K562 (cell line): ENCODE data around the gene CEP162. TPM values are rescaled to one million over a fixed set of nuclear protein-coding genes. Genes with fewer than 3 reads are reported as not detected.
A peak's percentile ranks its signal among the peaks of the same experiment; 100 is the strongest.

Source experiments
- CCNT2 ChIP-seq: IDR thresholded peaks from 2 replicates; pipeline ENCODE4 v1.6.1; 2011; ENCODE audit warnings: borderline replicate concordance, low read depth, mild to moderate bottlenecking, moderate library complexity, mixed read lengths, low read length; ENCODE audit not compliant: insufficient read length; ENCODE audit errors: extremely low read depth
- DMBX1 ChIP-seq: fragments of 250-450 bp; sonication (Bioruptor Pico); IDR thresholded peaks from 2 replicates; pipeline ENCODE4 v1.8.0; 2022; ENCODE audit warnings: inconsistent platforms, mild to moderate bottlenecking, moderate library complexity, borderline replicate concordance
- ETS2 ChIP-seq: IDR thresholded peaks from 2 replicates; pipeline ENCODE4 v1.6.1; 2016; ENCODE audit warnings: borderline replicate concordance, missing genetic modification characterization, mild to moderate bottlenecking, moderate library complexity, missing compliant biosample characterization; ENCODE audit not compliant: poor library complexity, severe bottlenecking
- ETV1 ChIP-seq: fragments of 450-650 bp; conservative IDR thresholded peaks from 2 replicates; pipeline ENCODE4 v1.6.1; 2016; ENCODE audit warnings: missing genetic modification characterization, control low read depth, low read depth, missing compliant biosample characterization
- FOS ChIP-seq: IDR thresholded peaks from 3 replicates; pipeline ENCODE4 v1.6.1; 2011; ENCODE audit not compliant: insufficient read length; ENCODE audit errors: extremely low read depth
- GABPB1 ChIP-seq: sonication (generic); formaldehyde crosslinking; IDR thresholded peaks from 2 replicates; pipeline ENCODE4 v1.8.0; 2022; ENCODE audit warnings: mild to moderate bottlenecking, missing genetic modification reagents
- HDAC8 ChIP-seq: fragments of 450-650 bp; IDR thresholded peaks from 2 replicates; pipeline ENCODE4 v1.6.1; 2016; ENCODE audit warnings: mild to moderate bottlenecking, missing genetic modification characterization, moderate library complexity, missing compliant biosample characterization
- KDM1A ChIP-seq, 2 experiments: fragments of 450-650 bp; IDR thresholded peaks; 2 replicates each; pipeline ENCODE4 v1.6.1; 2016; ENCODE audit warnings: mild to moderate bottlenecking in 2 of 2
- NCOA1 ChIP-seq: fragments of 450-650 bp; IDR thresholded peaks from 2 replicates; pipeline ENCODE4 v1.6.1; 2016; ENCODE audit warnings: low read depth
- NCOA2 ChIP-seq, 2 experiments: fragments of 450-650 bp; IDR thresholded peaks; 2 replicates each; pipeline ENCODE4 v1.6.1; 2018; ENCODE audit warnings: mild to moderate bottlenecking in 2 of 2, moderate library complexity in 1 of 2; ENCODE audit not compliant: partially characterized antibody in 2 of 2
- POLR2G ChIP-seq: fragments of 200-400 bp; formaldehyde crosslinking; IDR thresholded peaks from 2 replicates; pipeline ENCODE4 v1.6.1; 2017; ENCODE audit warnings: low read depth, mild to moderate bottlenecking, antibody characterized with exemption, low read length, moderate library complexity
- POU5F1 ChIP-seq: fragments of 150-350 bp; IDR thresholded peaks from 2 replicates; pipeline ENCODE4 v1.6.1; 2014; ENCODE audit warnings: borderline replicate concordance, low read length, low read depth, mild to moderate bottlenecking; ENCODE audit not compliant: partially characterized antibody
- PTBP1 ChIP-seq: fragments of 200-400 bp; formaldehyde crosslinking; IDR thresholded peaks from 2 replicates; pipeline ENCODE4 v1.6.1; 2017; ENCODE audit warnings: low read depth, low read length
- SMARCB1 ChIP-seq: IDR thresholded peaks from 2 replicates; pipeline ENCODE4 v1.6.1; 2011; ENCODE audit warnings: improper control_type of control experiment, low read depth; ENCODE audit not compliant: insufficient read length
- STAT5A ChIP-seq: IDR thresholded peaks from 2 replicates; pipeline ENCODE4 v1.6.1; 2012; ENCODE audit warnings: low read length, inconsistent platforms, borderline replicate concordance
- TCF7 ChIP-seq: sonication (generic); IDR thresholded peaks from 2 replicates; pipeline ENCODE4 v1.6.1; 2016; ENCODE audit warnings: antibody characterized with exemption, borderline replicate concordance
- TEAD4 ChIP-seq, 2 experiments: sonication (generic) in 1 of 2; formaldehyde crosslinking in 1 of 2; IDR thresholded peaks; 2 replicates each; pipeline versions ENCODE4 v1.6.1 to v1.8.0; 2012 to 2022; ENCODE audit warnings: borderline replicate concordance in 1 of 2, inconsistent platforms in 1 of 2, low read length in 1 of 2, mild to moderate bottlenecking in 1 of 2, missing genetic modification reagents in 1 of 2
- ZBTB26 ChIP-seq: fragments of 450-650 bp; formaldehyde crosslinking; IDR thresholded peaks from 2 replicates; pipeline ENCODE4 v1.4.0; 2022; ENCODE audit warnings: missing genetic modification characterization
- ZEB2 ChIP-seq: fragments of 450-650 bp; IDR thresholded peaks from 2 replicates; pipeline ENCODE4 v1.6.1; 2016
- ZNF436 ChIP-seq: fragments of 250-450, 450-650 bp; sonication (Bioruptor Pico); formaldehyde crosslinking; IDR thresholded peaks from 2 replicates; pipeline ENCODE4 v1.7.0; 2020; ENCODE audit warnings: mild to moderate bottlenecking
- polyA plus RNA-seq, 8 experiments: library from polyadenylated mRNA; depleted of rRNA in 4 of 8; stranded (reverse) in 5 of 8; unstranded in 3 of 8; fragments of >200 nt; fragmentation: Nextera tagmentation in 2 of 8; fragmentation: Illumina TruSeq in 1 of 8; extraction: Ambion mirVana in 2 of 8; extraction: Trizol in 1 of 8; gene quantifications; 2 replicates each; pipeline versions ENCODE4 v1.2.1 to v1.2.3, GENCODE V29; 2011 to 2014; ENCODE audit warnings: inconsistent platforms in 1 of 8, missing spikeins in 1 of 8
- total RNA-seq, 7 experiments: library from RNA; depleted of rRNA in 6 of 7; stranded (reverse); fragments of >200 nt in 6 of 7; fragmentation: Illumina TruSeq in 2 of 7; extraction: Trizol in 2 of 7; gene quantifications; 2 replicates each; pipeline versions ENCODE4 v1.2.1 to v1.2.3, GENCODE V29; 2011 to 2021; ENCODE audit warnings: low replicate concordance in 1 of 7
- TF ChIP-seq, protein P1 (sequence below), 2 experiments: fragments of 200-800 bp in 1 of 2; sonication (Bioruptor generic) in 1 of 2; sonication (generic) in 1 of 2; formaldehyde crosslinking in 1 of 2; IDR thresholded peaks in 1 of 2; conservative IDR thresholded peaks in 1 of 2; 2 replicates each; pipeline versions ENCODE4 v1.5.0 to v1.6.1; 2016 to 2020; ENCODE audit warnings: missing compliant biosample characterization in 1 of 2, missing genetic modification characterization in 1 of 2, missing genetic modification reagents in 1 of 2

Gene CEP162
- total and polyA plus RNA-seq, 9 of the 15 experiments (the other 6 are each of a cell fraction or from before 2014, with no cell fraction given), result 3.9 to 8.6 (median 6.7) TPM

DNA sequence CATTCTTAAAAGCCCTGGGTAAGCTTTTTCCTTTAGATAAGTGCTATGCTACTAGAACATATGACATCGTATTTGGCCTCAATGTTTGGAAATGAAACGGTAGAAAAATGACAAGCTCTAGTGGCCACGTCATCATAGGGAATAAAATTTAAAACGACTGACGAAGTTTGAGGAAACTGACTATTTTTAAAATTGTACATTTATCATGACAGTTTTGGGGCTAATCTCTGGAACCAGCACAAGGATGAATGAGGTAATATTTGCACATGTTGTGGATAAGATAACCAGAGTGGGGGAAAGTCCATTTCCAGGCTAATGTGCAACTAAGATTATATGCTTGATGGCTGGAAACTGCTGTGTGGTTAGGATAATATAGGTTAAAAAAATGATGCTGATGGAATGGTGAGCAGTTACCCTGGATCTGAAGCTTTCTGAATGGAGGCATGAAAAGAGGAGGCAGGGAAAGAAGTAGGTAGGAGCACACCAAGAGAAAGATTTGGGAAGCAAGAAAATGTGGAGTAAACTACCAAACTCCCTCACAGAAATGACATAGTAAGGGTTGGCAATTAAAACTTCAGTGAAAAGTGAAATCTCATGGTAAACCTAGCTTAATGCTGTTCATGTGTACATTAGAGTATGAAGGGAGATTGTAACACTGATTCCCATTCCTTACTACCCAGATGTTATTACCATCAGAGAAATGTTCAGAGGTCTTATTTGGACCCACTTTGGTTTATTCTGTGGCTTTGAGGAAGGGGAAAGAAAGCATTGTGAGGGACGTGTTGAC, 42.7 kb upstream of the CEP162 start (continued):
- peak; percentile 55 for TF ChIP-seq SMARCB1
- peak; percentile 100 for TF ChIP-seq TEAD4 (IDR thresholded peaks at IDR 0.05; ENCODE audit: low read length)
- TF ChIP-seq TEAD4 (CRISPR knock-in tag; IDR thresholded peaks at IDR 0.05; ENCODE audit: borderline replicate concordance), result no peak
- TF ChIP-seq PTBP1, result no peak
- peak; percentile 66; the same call in 1 of the 2 replicates for TF ChIP-seq TCF7
- no peak for TF ChIP-seq ZBTB26 (CRISPR knock-in tag)
- no peak for TF ChIP-seq FOS
- TF ChIP-seq ZEB2, result peak; percentile 56; the same call in 1 of the 2 replicates
- no peak for TF ChIP-seq POLR2G
- TF ChIP-seq ZNF436 (CRISPR knock-in tag), result no peak
- peak; percentile 89 for TF ChIP-seq NCOA2 (IDR thresholded peaks at IDR 0.05; ENCODE audit: partially characterized antibody in 2 of 2)
- TF ChIP-seq ETV1 (tag), result peak; percentile 64; the same call in 1 of the 2 replicates
- peak; percentile 94 to 95 for TF ChIP-seq KDM1A (IDR thresholded peaks at IDR 0.05)
- TF ChIP-seq, protein P1, sequence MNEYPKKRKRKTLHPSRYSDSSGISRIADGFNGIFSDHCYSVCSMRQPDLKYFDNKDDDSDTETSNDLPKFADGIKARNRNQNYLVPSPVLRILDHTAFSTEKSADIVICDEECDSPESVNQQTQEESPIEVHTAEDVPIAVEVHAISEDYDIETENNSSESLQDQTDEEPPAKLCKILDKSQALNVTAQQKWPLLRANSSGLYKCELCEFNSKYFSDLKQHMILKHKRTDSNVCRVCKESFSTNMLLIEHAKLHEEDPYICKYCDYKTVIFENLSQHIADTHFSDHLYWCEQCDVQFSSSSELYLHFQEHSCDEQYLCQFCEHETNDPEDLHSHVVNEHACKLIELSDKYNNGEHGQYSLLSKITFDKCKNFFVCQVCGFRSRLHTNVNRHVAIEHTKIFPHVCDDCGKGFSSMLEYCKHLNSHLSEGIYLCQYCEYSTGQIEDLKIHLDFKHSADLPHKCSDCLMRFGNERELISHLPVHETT (CRISPR knock-in tag; conservative IDR thresholded peaks at IDR 0.05 in 1 of 2, IDR thresholded peaks at IDR 0.05 in 1 of 2), result peak in 1 of 2 experiments; percentile 94; a peak in 2 of 4 replicates
- TF ChIP-seq DMBX1, result peak; percentile 95
- no peak for TF ChIP-seq POU5F1
- TF ChIP-seq STAT5A, result peak; percentile 100
- TF ChIP-seq NCOA1, result peak; percentile 97
- TF ChIP-seq HDAC8 (tag), result no peak
- TF ChIP-seq CCNT2, result peak; percentile 98
- TF ChIP-seq ETS2, result no peak
- peak; percentile 47; the same call in 1 of the 2 replicates for TF ChIP-seq GABPB1 (CRISPR knock-in tag)
